SU-DHL-6 (cell line): Measurements from ENCODE around the gene THSD4.

Source experiments
- H2AFZ ChIP-seq: fragments of 200-600 bp; sonication (generic); 2 replicates; pipeline ENCODE4 v1.6.1; 2014; ENCODE audit warnings: low read depth, mild to moderate bottlenecking, moderate library complexity, mixed read lengths, antibody characterized with exemption, low read length; ENCODE audit not compliant: severe bottlenecking
- H3F3A ChIP-seq: fragments of 200-600 bp; shearing (Covaris generic); 2 replicates; pipeline ENCODE4 v1.6.0; 2016; ENCODE audit warnings: antibody characterized with exemption, mild to moderate bottlenecking; ENCODE audit not compliant: insufficient read depth
- H3K27ac ChIP-seq: fragments of 200-600 bp; sonication (generic); 2 replicates; pipeline ENCODE4 v1.5.1; 2016; ENCODE audit warnings: low read depth, mild to moderate bottlenecking, low read length, moderate library complexity, mixed read lengths
- H3K27me3 ChIP-seq: fragments of 200-600 bp; sonication (generic), shearing (Covaris generic); 2 replicates; pipeline ENCODE4 v1.6.0; 2014; ENCODE audit warnings: mild to moderate bottlenecking, low read length
- H3K36me3 ChIP-seq: fragments of 200-600 bp; sonication (generic); 2 replicates; pipeline ENCODE4 v1.6.1; 2014; ENCODE audit warnings: mild to moderate bottlenecking, low read length, mixed read lengths
- H3K4me2 ChIP-seq: fragments of 300-600, 200-600 bp; shearing (Covaris generic), sonication (generic); 2 replicates; pipeline ENCODE4 v1.6.0; 2014; ENCODE audit warnings: low read length, low read depth, mild to moderate bottlenecking; ENCODE audit not compliant: poor library complexity, severe bottlenecking
- H3K4me3 ChIP-seq: fragments of 200-600 bp; sonication (generic); 2 replicates; pipeline ENCODE4 v1.5.1; 2014; ENCODE audit warnings: antibody characterized with exemption, low read length, mild to moderate bottlenecking, mixed read lengths; ENCODE audit not compliant: insufficient read depth, poor library complexity, severe bottlenecking
- H3K79me2 ChIP-seq: fragments of 200-600 bp; sonication (generic); 2 replicates; pipeline ENCODE4 v1.6.1; 2014; ENCODE audit warnings: mild to moderate bottlenecking, low read length, moderate library complexity; ENCODE audit not compliant: insufficient read depth
- H3K9ac ChIP-seq: fragments of 200-600 bp; sonication (generic); 2 replicates; pipeline ENCODE4 v1.7.0; 2014; ENCODE audit warnings: mild to moderate bottlenecking, low read length
- H3K9me2 ChIP-seq: fragments of 200-600 bp; sonication (generic); replicated peaks from 2 replicates; pipeline ENCODE4 v1.6.1; 2014; ENCODE audit warnings: low read length; ENCODE audit not compliant: insufficient read depth
- H3K9me3 ChIP-seq: fragments of 200-600 bp; sonication (generic); 2 replicates; pipeline ENCODE4 v1.6.1; 2014; ENCODE audit warnings: low read length, mixed read lengths; ENCODE audit not compliant: insufficient read depth
- H4K20me1 ChIP-seq: fragments of 200-600 bp; sonication (generic); 2 replicates; pipeline ENCODE4 v1.6.1; 2014; ENCODE audit warnings: low read depth, mild to moderate bottlenecking, antibody characterized with exemption, low read length, moderate library complexity, mixed read lengths
- CTCF ChIP-seq: fragments of 200-600 bp; sonication (generic); IDR thresholded peaks from one replicate; pipeline ENCODE4 v1.5.1; 2017; ENCODE audit warnings: antibody characterized with exemption, mild to moderate bottlenecking, low read length, moderate library complexity; ENCODE audit not compliant: insufficient read depth, poor library complexity, severe bottlenecking
- EZH2phosphoT487 ChIP-seq: fragments of 200-600 bp; sonication (generic), shearing (Covaris generic); conservative IDR thresholded peaks from 2 replicates; pipeline ENCODE4 v1.6.1; 2018; ENCODE audit warnings: mild to moderate bottlenecking, antibody characterized with exemption, low read length, moderate library complexity, mixed read lengths

THSD4 gene

GRCh38 chr15:71149646-71150557 is 34.6 kb downstream of the THSD4 start:
- no peaks in the 10 kb centered on the region for H3K27me3 ChIP-seq
- no peaks in the 10 kb centered on the region for H3K79me2 ChIP-seq
- H3K9me2 ChIP-seq: no peaks in the 10 kb centered on the region
- H2AFZ ChIP-seq: no peak overlapping the region
- H3K27ac ChIP-seq: no peak overlapping the region
- no peak overlapping the region for H3K4me3 ChIP-seq
- H3K9ac ChIP-seq: no peak overlapping the region
- no peaks in the 10 kb centered on the region for H3F3A ChIP-seq
- no peak overlapping the region for H3K4me2 ChIP-seq
- H4K20me1 ChIP-seq: no peaks in the 10 kb centered on the region
- H3K36me3 ChIP-seq: no peaks in the 10 kb centered on the region
- H3K9me3 ChIP-seq: no peaks in the 10 kb centered on the region
- TF ChIP-seq CTCF (no peak), EZH2phosphoT487 (no peak)

GRCh38 chr15:71151081-71151480 is 35.8 kb downstream of the THSD4 start:
- H3K27me3 ChIP-seq: no peaks in the 10 kb centered on the region
- H3F3A ChIP-seq: no peaks in the 10 kb centered on the region
- no peak overlapping the region for H3K27ac ChIP-seq
- no peaks in the 10 kb centered on the region for H3K9me2 ChIP-seq
- no peak overlapping the region for H3K9ac ChIP-seq
- no peak overlapping the region for H2AFZ ChIP-seq
- TF ChIP-seq EZH2phosphoT487: no peak
- no peak for TF ChIP-seq CTCF
- no peaks in the 10 kb centered on the region for H4K20me1 ChIP-seq
- no peak overlapping the region for H3K4me3 ChIP-seq
- no peak overlapping the region for H3K4me2 ChIP-seq
- H3K9me3 ChIP-seq: no peaks in the 10 kb centered on the region
- no peaks in the 10 kb centered on the region for H3K36me3 ChIP-seq
- no peaks in the 10 kb centered on the region for H3K79me2 ChIP-seq

- no peaks in the 10 kb centered on the region for H3F3A ChIP-seq
- no peak overlapping the region for H3K9ac ChIP-seq
- no peaks in the 10 kb centered on the region for H3K9me2 ChIP-seq
- TF ChIP-seq EZH2phosphoT487 (no peak), CTCF (no peak)
- no peaks in the 10 kb centered on the region for H3K36me3 ChIP-seq
- H3K4me2 ChIP-seq: no peak overlapping the region
- no peaks in the 10 kb centered on the region for H3K79me2 ChIP-seq
- no peaks in the 10 kb centered on the region for H3K9me3 ChIP-seq
- H3K4me3 ChIP-seq: no peak overlapping the region
- no peaks in the 10 kb centered on the region for H4K20me1 ChIP-seq
- no peak overlapping the region for H2AFZ ChIP-seq
- H3K27me3 ChIP-seq: no peaks in the 10 kb centered on the region
- H3K27ac ChIP-seq: no peak overlapping the region
These were observed 37.3 kb downstream of the THSD4 start for GRCh38 chr15:71152542-71152941.
